GM18517 (cell line): ENCODE measurements around the gene MAP3K3.

Experiments
- ATAC-seq: cut with Tn5 transposase; IDR thresholded peaks from one replicate; pipeline ENCODE4 v1.9.1; 2021; ENCODE audit warnings: mild to moderate bottlenecking, moderate library complexity; ENCODE audit not compliant: unreplicated experiment

MAP3K3 gene

GRCh38 chr17:63621229-63621683 is 961 bp upstream of the MAP3K3 start:
- ATAC-seq, result no peak

GRCh38 chr17:63622574-63623390 is 565 bp downstream of the MAP3K3 start:
- ATAC-seq, result peak; percentile 17

- no peak for ATAC-seq
Observed at GRCh38 chr17:63623786-63624530, 1.7 kb downstream of the MAP3K3 start.

- ATAC-seq, result no peak
Observed at GRCh38 chr17:63624531-63624880, 2.3 kb downstream of the MAP3K3 start.

GRCh38 chr17:63626551-63627180 is 4.4 kb downstream of the MAP3K3 start:
- no peak for ATAC-seq

GRCh38 chr17:63629627-63630026 is 7.4 kb downstream of the MAP3K3 start:
- ATAC-seq, result no peak

- no peak for ATAC-seq
Observed at GRCh38 chr17:63631062-63631461, 8.8 kb downstream of the MAP3K3 start.

GRCh38 chr17:63631626-63632025 is 9.4 kb downstream of the MAP3K3 start:
- ATAC-seq, result no peak

- ATAC-seq, result no peak
Observed at GRCh38 chr17:63633742-63634141, 11.5 kb downstream of the MAP3K3 start.

- no peak for ATAC-seq
Observed at GRCh38 chr17:63634163-63634562, 11.9 kb downstream of the MAP3K3 start.

- no peak for ATAC-seq
Observed at GRCh38 chr17:63634816-63635215, 12.6 kb downstream of the MAP3K3 start.

GRCh38 chr17:63635290-63635689 is 13.1 kb downstream of the MAP3K3 start:
- no peak for ATAC-seq

GRCh38 chr17:63635787-63636186 is 13.6 kb downstream of the MAP3K3 start:
- ATAC-seq, result no peak

- ATAC-seq, result no peak
Observed at GRCh38 chr17:63639125-63639524, 16.9 kb downstream of the MAP3K3 start.

- no peak for ATAC-seq
Observed at GRCh38 chr17:63640038-63640437, 17.8 kb downstream of the MAP3K3 start.

GRCh38 chr17:63641692-63642448 is 19.7 kb downstream of the MAP3K3 start:
- no peak for ATAC-seq

GRCh38 chr17:63644846-63645245 is 22.6 kb downstream of the MAP3K3 start:
- ATAC-seq, result no peak

GRCh38 chr17:63645775-63646487 is 23.7 kb downstream of the MAP3K3 start:
- ATAC-seq, result peak; percentile 44

GRCh38 chr17:63646488-63646806 is 24.2 kb downstream of the MAP3K3 start:
- ATAC-seq, result peak; percentile 80

- ATAC-seq, result no peak
Observed at GRCh38 chr17:63647065-63647725, 25.0 kb downstream of the MAP3K3 start.
